ENCODE results near the gene NF1.
"Not testable (repeated sequence)": the region's sequence is repeated elsewhere in the genome, so short reads cannot be mapped to it uniquely, and the experiment has no call there.

NF1 gene

GRCh38 chr17:31279401-31279800 is 184.6 kb downstream of the NF1 start:
- no peak for DNase-seq (ENCODE audit: low read depth)
- no peak for TF ChIP-seq CTCF (IDR thresholded peaks at IDR 0.05; ENCODE audit: insufficient read depth, low read depth, low read length, missing control alignments)
- H3K4me3 ChIP-seq (ENCODE audit: low read length), result no peak overlapping the region

GRCh38 chr17:31281061-31281460 is 186.3 kb downstream of the NF1 start:
- no peak for DNase-seq (ENCODE audit: low read depth)
- no peak overlapping the region for H3K4me3 ChIP-seq (ENCODE audit: low read length)
- no peak for TF ChIP-seq CTCF (IDR thresholded peaks at IDR 0.05; ENCODE audit: insufficient read depth, low read depth, low read length, missing control alignments)

- no peak overlapping the region for H3K4me3 ChIP-seq (ENCODE audit: low read length)
- no peak for DNase-seq (ENCODE audit: low read depth)
Observed at GRCh38 chr17:31283841-31284240, 189.1 kb downstream of the NF1 start.

GRCh38 chr17:31286587-31286986 is 191.8 kb downstream of the NF1 start:
- H3K4me3 ChIP-seq (ENCODE audit: low read length), result no peak overlapping the region
- DNase-seq (ENCODE audit: low read depth), result no peak
- no peak for TF ChIP-seq CTCF (IDR thresholded peaks at IDR 0.05; ENCODE audit: insufficient read depth, low read depth, low read length, missing control alignments)

More at GRCh38 chr17:31283841-31284240, 189.1 kb downstream of the NF1 start:
- no peak for TF ChIP-seq CTCF (IDR thresholded peaks at IDR 0.05; ENCODE audit: insufficient read depth, low read depth, low read length, missing control alignments)

GRCh38 chr17:31287932-31288331 is 193.2 kb downstream of the NF1 start:
- DNase-seq (ENCODE audit: low read depth); H3K4me3 ChIP-seq (ENCODE audit: low read length): not testable (repeated sequence)

GRCh38 chr17:31289790-31290189 is 195.0 kb downstream of the NF1 start:
- H3K4me3 ChIP-seq (ENCODE audit: low read length), result no peak overlapping the region
- no peak for DNase-seq (ENCODE audit: low read depth)
- no peak for TF ChIP-seq CTCF (IDR thresholded peaks at IDR 0.05; ENCODE audit: insufficient read depth, low read depth, low read length, missing control alignments)

- no peak for TF ChIP-seq CTCF (IDR thresholded peaks at IDR 0.05; ENCODE audit: insufficient read depth, low read depth, low read length, missing control alignments)
- no peak overlapping the region for H3K4me3 ChIP-seq (ENCODE audit: low read length)
- DNase-seq (ENCODE audit: low read depth), result no peak
Observed at GRCh38 chr17:31291820-31292219, 197.0 kb downstream of the NF1 start.

GRCh38 chr17:31293581-31293980 is 198.8 kb downstream of the NF1 start:
- no peak for DNase-seq (ENCODE audit: low read depth)
- no peak for TF ChIP-seq CTCF (IDR thresholded peaks at IDR 0.05; ENCODE audit: insufficient read depth, low read depth, low read length, missing control alignments)
- H3K4me3 ChIP-seq (ENCODE audit: low read length), result no peak overlapping the region

Measured in epithelial cell of esophagus (primary cell).